Mesenchymal stem cell (in vitro differentiated cells and primary cell): ENCODE results near the gene MYO10.

Experiments
- DNase-seq: peaks from one replicate; pipeline ENCODE4 v3.0.0-alpha.2; 2013
- H2AFZ ChIP-seq: one replicate; pipeline ENCODE4 v1.6.1; 2013; ENCODE audit warnings: low read depth, mild to moderate bottlenecking, control low read depth, inconsistent platforms, low read length, moderate library complexity
- H2AK5ac ChIP-seq: 2 replicates; pipeline ENCODE4 v1.6.1; 2013; ENCODE audit warnings: low read length, moderate library complexity, mild to moderate bottlenecking, inconsistent platforms; ENCODE audit not compliant: severe bottlenecking
- H2BK120ac ChIP-seq: one replicate; pipeline ENCODE4 v1.6.1; 2013; ENCODE audit warnings: low read depth, mild to moderate bottlenecking, inconsistent platforms, low read length, moderate library complexity
- H2BK12ac ChIP-seq, 2 experiments: one replicate each; pipeline ENCODE4 v1.6.1; 2013; ENCODE audit warnings: inconsistent platforms in 2 of 2, low read length in 2 of 2, mild to moderate bottlenecking in 2 of 2, moderate library complexity in 2 of 2, control low read depth in 1 of 2
- H2BK15ac ChIP-seq: one replicate; pipeline ENCODE4 v1.6.1; 2013; ENCODE audit warnings: mild to moderate bottlenecking, low read depth, inconsistent platforms; ENCODE audit not compliant: poor library complexity, severe bottlenecking
- H2BK5ac ChIP-seq: 2 replicates; pipeline ENCODE4 v1.6.1; 2013; ENCODE audit warnings: low read depth, mild to moderate bottlenecking, low read length, control low read depth, inconsistent platforms; ENCODE audit not compliant: poor library complexity, severe bottlenecking
- H3K14ac ChIP-seq, 2 experiments: one replicate each; pipeline ENCODE4 v1.6.1; 2013; ENCODE audit warnings: inconsistent platforms in 2 of 2, low read length in 2 of 2, control low read depth in 1 of 2, mild to moderate bottlenecking in 1 of 2, moderate library complexity in 1 of 2
- H3K18ac ChIP-seq, 2 experiments: one replicate each; pipeline ENCODE4 v1.6.1; 2013; ENCODE audit warnings: inconsistent platforms in 2 of 2, low read length in 2 of 2, control low read depth in 1 of 2, low read depth in 1 of 2, mild to moderate bottlenecking in 1 of 2
- H3K23ac ChIP-seq, 2 experiments: one replicate each; pipeline ENCODE4 v1.6.1; 2013; ENCODE audit warnings: inconsistent platforms in 2 of 2, low read length in 2 of 2, mild to moderate bottlenecking in 2 of 2, moderate library complexity in 2 of 2, control low read depth in 1 of 2
- H3K27ac ChIP-seq: 2 replicates; pipeline ENCODE4 v1.5.1; 2013; ENCODE audit warnings: mild to moderate bottlenecking, moderate library complexity, low read length, control low read depth, inconsistent platforms; ENCODE audit not compliant: poor library complexity, severe bottlenecking
- H3K27me3 ChIP-seq, 2 experiments: 2 replicates each; pipeline versions ENCODE4 v1.6.1 to v1.7.0; 2013; ENCODE audit warnings: low read length in 2 of 2, mild to moderate bottlenecking in 2 of 2, moderate library complexity in 2 of 2, control low read depth in 1 of 2, inconsistent platforms in 1 of 2; ENCODE audit not compliant: control insufficient read depth in 1 of 2, insufficient read depth in 1 of 2
- H3K36me3 ChIP-seq, 2 experiments: 2 replicates each; pipeline versions ENCODE4 v1.6.1 to v1.7.0; 2013; ENCODE audit warnings: low read length in 2 of 2, control low read depth in 1 of 2, inconsistent platforms in 1 of 2, low read depth in 1 of 2, mild to moderate bottlenecking in 1 of 2; ENCODE audit not compliant: insufficient read depth in 2 of 2, control insufficient read depth in 1 of 2
- H3K4ac ChIP-seq, 2 experiments: one replicate each; pipeline ENCODE4 v1.6.1; 2013; ENCODE audit warnings: inconsistent platforms in 2 of 2, low read length in 2 of 2, mild to moderate bottlenecking in 2 of 2, moderate library complexity in 2 of 2, control low read depth in 1 of 2, low read depth in 1 of 2
- H3K4me1 ChIP-seq: 2 replicates; pipeline ENCODE4 v1.6.1; 2013; ENCODE audit warnings: low read depth, low read length, control low read depth; ENCODE audit not compliant: control insufficient read depth, insufficient read depth
- H3K4me2 ChIP-seq: 2 replicates; pipeline ENCODE4 v1.6.1; 2013; ENCODE audit warnings: low read length, mild to moderate bottlenecking, inconsistent platforms; ENCODE audit not compliant: poor library complexity, severe bottlenecking
- H3K4me3 ChIP-seq, 2 experiments: 2 replicates each; pipeline versions ENCODE4 v1.5.1 to v1.7.0; 2013; ENCODE audit warnings: low read length in 2 of 2, mild to moderate bottlenecking in 2 of 2, control low read depth in 1 of 2, low read depth in 1 of 2; ENCODE audit not compliant: insufficient read depth in 1 of 2
- H3K79me1 ChIP-seq: replicated peaks from 2 replicates; pipeline ENCODE4 v1.6.1; 2013; ENCODE audit warnings: mild to moderate bottlenecking, control low read depth, low read length, inconsistent platforms; ENCODE audit not compliant: poor library complexity, severe bottlenecking
- H3K9ac ChIP-seq: 2 replicates; pipeline ENCODE4 v1.7.0; 2013; ENCODE audit warnings: mild to moderate bottlenecking, low read length, moderate library complexity
- H3K9me3 ChIP-seq: 2 replicates; pipeline ENCODE4 v1.7.0; 2013; ENCODE audit warnings: mild to moderate bottlenecking, low read length; ENCODE audit not compliant: control insufficient read depth
- H4K8ac ChIP-seq: one replicate; pipeline ENCODE4 v1.6.1; 2013; ENCODE audit warnings: inconsistent platforms, mild to moderate bottlenecking, low read length, moderate library complexity
- H4K91ac ChIP-seq: one replicate; pipeline ENCODE4 v1.6.1; 2013; ENCODE audit warnings: mild to moderate bottlenecking, low read length, inconsistent platforms
- WGBS: methylation state at CpG from one replicate; pipeline ENCODE4 v1.1.7; 2013; ENCODE audit warnings: mixed read lengths; 5-methylcytosine and 5-hydroxymethylcytosine counted together

The MYO10 gene

GRCh38 chr5:16695779-16696178 lies 240.3 kb downstream of the MYO10 start:
- Histone ChIP-seq H3K36me3 (peaks cover 7 to 21% of the 10 kb centered on the region in 2 experiments), H3K4me3 (no peak overlapping the region), H3K18ac (no peak overlapping the region), H3K27me3 (no peaks in the 10 kb centered on the region), H2AFZ (no peak overlapping the region), H3K9me3 (no peaks in the 10 kb centered on the region), H2BK15ac (no peak overlapping the region), H3K9ac (no peak overlapping the region), H2BK120ac (no peak overlapping the region), H3K4me1 (no peaks in the 10 kb centered on the region), H2BK12ac (no peak overlapping the region), H3K23ac (no peak overlapping the region), H3K79me1 (peaks cover 23% of the 10 kb centered on the region), H4K8ac (no peak overlapping the region), H3K4ac (no peak overlapping the region), H3K27ac (no peak overlapping the region), H3K14ac (no peak overlapping the region), H2AK5ac (no peak overlapping the region), H3K4me2 (no peak overlapping the region), H4K91ac (no peak overlapping the region), H2BK5ac (no peak overlapping the region)
- WGBS: 86% methylated on average over 3 of the region's 4 CpGs
- no peak for DNase-seq

DNA sequence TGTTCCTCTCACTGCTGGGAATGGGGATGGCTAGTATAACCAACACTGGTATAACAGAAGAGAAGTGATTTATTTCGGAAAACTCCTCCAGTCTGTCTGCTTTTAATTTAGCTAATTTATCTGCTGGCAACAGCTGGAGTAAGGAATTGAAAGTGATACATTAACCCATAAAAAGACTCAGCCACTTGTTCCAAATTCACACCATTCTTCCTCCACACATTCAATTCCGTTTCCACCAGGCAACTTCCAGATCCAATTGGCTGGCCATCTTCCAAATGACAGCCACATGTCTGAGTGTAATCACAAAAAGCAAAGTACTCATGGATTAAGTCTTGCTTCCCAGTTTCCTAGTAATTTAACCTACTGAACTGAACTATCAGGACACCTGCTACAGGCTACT lies 242.2 kb downstream of the MYO10 start:
- no peak for DNase-seq
- no peak overlapping the region for H2AK5ac ChIP-seq
- H3K36me3 ChIP-seq: peaks cover 5 to 15% of the 10 kb centered on the region in 2 experiments
- H3K4ac ChIP-seq: no peak overlapping the region
- H3K14ac ChIP-seq: no peak overlapping the region
- H4K8ac ChIP-seq: no peak overlapping the region
- no peak overlapping the region for H3K4me2 ChIP-seq
- no peak overlapping the region for H2BK15ac ChIP-seq
- H2BK12ac ChIP-seq: no peak overlapping the region
- no peaks in the 10 kb centered on the region for H3K27me3 ChIP-seq
- no peak overlapping the region for H2BK120ac ChIP-seq
- no peak overlapping the region for H3K27ac ChIP-seq
- no peak overlapping the region for H3K9ac ChIP-seq
- peaks cover 26% of the 10 kb centered on the region for H3K79me1 ChIP-seq
- no peak overlapping the region for H3K23ac ChIP-seq
- H2BK5ac ChIP-seq: no peak overlapping the region
- H3K18ac ChIP-seq: no peak overlapping the region
- no peaks in the 10 kb centered on the region for H3K4me1 ChIP-seq
- H4K91ac ChIP-seq: no peak overlapping the region
- no peak overlapping the region for H3K4me3 ChIP-seq
- 87% methylated on average over 2 of the region's 2 CpGs for WGBS
- H2AFZ ChIP-seq: no peak overlapping the region
- H3K9me3 ChIP-seq: no peaks in the 10 kb centered on the region

DNA sequence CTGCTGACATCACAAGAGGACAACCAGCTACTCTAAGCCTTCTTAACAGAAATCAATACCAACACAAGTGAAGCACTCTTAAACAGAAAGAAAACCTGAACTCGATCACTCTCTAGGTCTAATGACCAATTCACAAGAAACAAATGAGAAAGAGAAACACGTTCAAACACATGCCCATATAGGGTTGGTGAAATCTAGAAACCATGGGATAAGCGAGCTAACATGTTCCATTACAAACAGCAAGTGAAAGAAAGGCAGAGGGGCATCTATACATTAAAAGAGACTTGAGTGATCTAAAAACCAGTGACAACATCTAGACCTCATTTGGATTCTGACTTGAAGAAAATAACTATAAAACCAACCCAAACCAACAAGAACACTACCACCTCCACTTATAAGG lies 244.4 kb downstream of the MYO10 start:
- Histone ChIP-seq H3K4me2 (no peak overlapping the region), H3K36me3 (peaks cover 9 to 17% of the 10 kb centered on the region in 2 experiments), H3K4me3 (no peak overlapping the region), H2AFZ (no peak overlapping the region), H3K79me1 (peaks cover 27% of the 10 kb centered on the region), H2AK5ac (no peak overlapping the region), H2BK12ac (no peak overlapping the region), H4K8ac (no peak overlapping the region), H2BK5ac (no peak overlapping the region), H3K18ac (no peak overlapping the region), H3K9me3 (no peaks in the 10 kb centered on the region), H3K27me3 (no peaks in the 10 kb centered on the region), H3K14ac (no peak overlapping the region), H3K23ac (no peak overlapping the region), H3K4me1 (no peaks in the 10 kb centered on the region), H3K9ac (no peak overlapping the region), H2BK120ac (no peak overlapping the region), H2BK15ac (no peak overlapping the region), H4K91ac (no peak overlapping the region), H3K4ac (no peak overlapping the region), H3K27ac (no peak overlapping the region)
- 93% methylated on average over 3 of the region's 3 CpGs for WGBS
- no peak for DNase-seq

DNA sequence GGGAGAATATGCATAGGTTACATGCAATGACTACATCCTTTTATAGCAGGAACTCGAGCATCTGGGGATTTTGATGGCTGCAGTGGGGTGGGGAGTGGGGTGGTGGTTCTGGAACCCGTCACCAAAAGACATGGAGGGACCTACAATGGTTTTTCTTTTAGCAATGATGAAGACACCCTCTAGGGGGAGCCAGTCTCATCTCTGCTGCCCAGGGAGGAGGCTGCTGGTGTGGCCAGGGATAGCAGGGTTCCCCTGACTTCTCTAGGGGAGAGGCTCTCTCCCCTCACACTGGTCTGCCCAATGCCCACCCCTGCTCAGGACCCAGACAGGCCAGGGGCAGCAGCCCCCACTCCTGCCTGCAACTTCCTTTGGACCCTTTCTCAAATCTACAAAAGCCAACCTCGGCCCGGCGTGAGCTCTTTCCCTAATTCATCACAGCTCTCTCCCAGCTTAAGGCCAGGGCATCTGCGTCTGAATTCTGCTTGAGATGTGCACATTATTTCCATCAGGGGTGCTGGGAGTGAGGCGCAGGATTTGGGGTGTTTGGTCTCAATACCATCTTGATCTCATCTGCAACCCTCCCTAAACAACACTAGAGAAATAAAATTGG lies 245.7 kb downstream of the MYO10 start:
- Histone ChIP-seq H4K8ac (no peak overlapping the region), H3K4me1 (no peaks in the 10 kb centered on the region), H3K79me1 (peaks cover 27% of the 10 kb centered on the region), H3K27me3 (no peaks in the 10 kb centered on the region), H3K9me3 (no peaks in the 10 kb centered on the region), H3K4me2 (no peak overlapping the region), H2AFZ (no peak overlapping the region), H4K91ac (no peak overlapping the region), H2BK120ac (no peak overlapping the region), H3K4me3 (no peak overlapping the region), H3K9ac (no peak overlapping the region), H3K18ac (no peak overlapping the region), H2BK15ac (no peak overlapping the region), H3K27ac (no peak overlapping the region), H3K23ac (no peak overlapping the region), H3K14ac (no peak overlapping the region), H2BK12ac (no peak overlapping the region), H2AK5ac (no peak overlapping the region), H3K4ac (no peak overlapping the region), H2BK5ac (no peak overlapping the region), H3K36me3 (peaks cover 9 to 20% of the 10 kb centered on the region in 2 experiments)
- WGBS: 54% methylated on average over 4 of the region's 7 CpGs
- peak; percentile 73 for DNase-seq
